HG02973 (cell line): ENCODE results near the gene DMXL2.
"Not testable (repeated sequence)": the region's sequence is repeated elsewhere in the genome, so short reads cannot be mapped to it uniquely, and the experiment has no call there.

ENCODE experiments used
- ATAC-seq: cut with Tn5 transposase; IDR thresholded peaks from one replicate; pipeline ENCODE4 v1.9.1; 2021; ENCODE audit warnings: moderate library complexity; ENCODE audit not compliant: unreplicated experiment

DMXL2 gene

DNA sequence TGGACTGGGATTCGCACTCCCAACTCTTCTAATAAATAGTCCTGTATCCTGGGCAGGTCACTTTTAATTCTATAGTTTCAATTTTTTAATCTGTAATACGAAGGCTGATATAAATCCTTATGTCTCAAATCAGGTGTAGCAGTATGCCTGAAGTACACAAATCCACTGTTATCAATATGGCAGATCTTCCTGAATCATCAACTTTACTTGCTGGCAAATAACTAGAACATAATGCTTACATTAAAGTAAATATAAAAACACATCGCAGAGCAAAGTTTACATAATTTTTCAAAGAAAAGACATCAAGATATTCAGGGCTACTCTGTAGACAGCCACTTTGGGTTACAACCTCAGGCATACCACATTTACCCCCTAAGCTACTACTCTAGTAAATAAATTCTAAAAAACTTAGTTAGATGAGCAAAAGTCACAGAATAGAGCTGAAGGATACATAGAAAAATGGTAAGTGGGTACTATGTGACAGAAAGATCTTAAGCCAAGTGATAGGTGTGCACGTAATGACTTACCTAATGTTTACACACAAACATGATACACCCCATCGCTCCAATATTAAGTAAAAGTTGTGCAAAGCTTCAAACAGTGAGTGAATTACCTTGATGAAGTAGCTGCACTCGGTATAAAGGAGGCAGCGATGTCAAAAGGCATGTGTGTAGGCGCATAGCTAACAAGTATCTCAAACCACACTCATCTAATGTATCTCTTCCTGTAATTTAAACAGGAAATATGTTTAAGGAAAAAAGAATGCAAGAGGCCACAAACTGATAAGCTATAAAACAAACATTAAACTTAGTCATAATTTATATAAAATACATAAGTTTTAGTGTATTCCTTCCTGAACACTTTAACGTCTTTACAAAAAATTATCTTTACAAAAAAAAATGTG lies 127.9 kb downstream of the DMXL2 start:
- ATAC-seq = no peak

DNA sequence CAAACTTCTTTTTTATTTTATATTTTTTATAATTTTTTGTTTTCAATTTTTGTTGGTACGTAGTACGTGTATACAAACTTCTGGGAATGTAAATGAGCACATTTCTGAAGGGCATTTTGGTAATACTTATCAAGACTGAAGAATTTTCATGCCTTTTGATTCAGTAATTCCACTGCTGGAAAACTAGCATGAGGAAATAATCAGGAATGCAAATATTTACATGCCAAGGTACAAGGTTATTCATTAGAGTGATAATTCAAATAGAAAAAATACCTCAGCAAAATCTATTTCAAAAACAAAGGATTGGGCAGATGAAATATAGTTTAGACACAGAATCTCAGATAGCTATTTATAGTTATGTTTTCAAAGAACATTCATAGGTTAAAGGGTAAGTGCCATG lies 128.7 kb downstream of the DMXL2 start:
- ATAC-seq = no peak

DNA sequence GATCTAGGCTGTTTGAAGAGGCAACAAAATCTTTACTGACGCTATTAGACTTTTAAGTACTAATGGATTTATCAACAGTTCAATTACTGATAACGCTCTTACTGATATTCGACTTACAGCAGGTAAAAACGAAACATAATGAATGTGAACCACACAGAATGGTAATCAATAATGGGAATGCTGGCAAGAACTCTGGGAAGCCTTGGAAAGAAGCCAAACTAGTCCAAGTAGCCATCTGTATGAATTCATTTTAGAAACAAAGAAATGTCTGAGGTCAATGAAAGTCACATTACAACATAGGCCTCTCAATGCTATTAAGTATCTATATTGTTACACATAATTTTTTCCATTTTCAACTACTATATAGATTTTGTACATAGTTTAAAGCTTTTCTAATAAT lies 130.0 kb downstream of the DMXL2 start:
- ATAC-seq = no peak

GRCh38 chr15:51491941-51492340 lies 130.6 kb downstream of the DMXL2 start:
- ATAC-seq = no peak

GRCh38 chr15:51484781-51485180 lies 137.8 kb downstream of the DMXL2 start:
- no peak for ATAC-seq

DNA sequence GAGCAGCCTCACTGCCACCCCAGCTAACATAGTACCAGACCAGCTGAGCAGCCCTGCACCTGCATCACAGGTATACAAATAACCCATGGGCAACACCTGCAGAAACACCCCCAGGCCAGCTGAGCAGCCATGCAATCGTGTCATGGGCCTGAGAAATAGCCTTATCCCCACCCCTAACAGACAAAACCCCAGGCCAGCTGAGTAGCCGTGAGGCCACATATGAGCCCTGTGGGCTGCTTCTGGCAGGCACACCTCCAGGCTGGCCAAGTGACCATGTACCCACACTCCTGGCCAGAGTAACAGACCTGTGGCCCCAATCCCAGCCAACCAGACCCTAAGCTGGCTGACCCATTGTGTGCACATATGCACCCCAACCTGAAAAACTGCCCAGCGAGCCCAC lies 138.6 kb downstream of the DMXL2 start:
- no peak for ATAC-seq

DNA sequence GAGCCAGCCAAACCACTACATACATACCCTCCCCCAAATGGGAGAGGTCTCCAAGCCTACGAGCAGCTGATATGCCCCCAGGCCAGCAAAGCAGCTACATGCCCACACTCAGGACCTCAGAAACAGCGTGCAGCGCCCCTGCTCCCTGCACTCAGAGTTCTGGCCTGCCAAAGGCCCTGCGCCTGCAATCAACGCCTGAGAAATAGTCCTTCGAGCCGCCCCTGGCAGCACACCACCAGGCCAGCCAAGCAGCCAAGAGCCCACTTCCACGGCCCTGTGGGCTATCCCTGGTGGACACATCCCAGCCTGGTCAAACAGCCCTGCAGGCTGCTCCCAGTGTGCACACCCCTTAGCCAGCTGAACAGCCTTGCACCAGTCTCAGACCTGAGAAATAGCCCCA lies 139.1 kb downstream of the DMXL2 start:
- ATAC-seq = no peak

DNA sequence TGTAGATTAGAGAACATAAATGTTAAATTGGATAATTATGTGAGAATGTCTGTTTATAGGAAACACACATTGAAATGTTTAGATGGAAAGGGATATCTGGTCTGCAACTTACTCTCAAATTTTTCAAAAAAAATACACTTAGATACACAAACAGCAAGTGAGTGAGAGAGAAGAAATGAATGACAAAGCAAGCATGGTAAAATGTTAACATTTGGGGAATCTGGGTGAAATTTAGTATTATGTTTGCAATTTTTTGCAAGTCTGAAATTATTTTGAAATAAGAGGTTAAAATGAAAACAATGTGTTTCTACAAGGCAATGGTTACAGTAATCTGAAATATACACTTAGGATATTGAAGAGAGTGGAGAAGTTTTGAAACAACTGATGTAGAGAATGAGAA lies 146.8 kb downstream of the DMXL2 start:
- ATAC-seq = no peak

DNA sequence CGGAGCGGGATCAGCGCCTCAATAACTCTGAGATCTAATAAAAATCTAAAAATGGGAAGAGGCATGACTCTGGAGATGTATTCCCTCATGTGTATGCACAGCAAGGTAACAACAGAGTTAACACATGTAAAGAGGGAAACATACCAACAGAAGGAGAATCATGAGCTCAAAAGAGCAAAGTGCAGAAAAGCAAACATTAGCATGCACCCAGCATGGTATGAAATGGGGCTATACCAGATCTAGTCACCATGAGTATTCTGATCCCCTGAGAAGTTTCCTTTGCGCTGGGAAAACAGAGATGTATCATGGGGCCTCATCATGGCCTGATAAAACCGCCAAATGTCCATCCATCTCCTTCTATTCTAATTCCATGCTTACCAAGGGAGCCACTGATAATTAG lies 152.1 kb downstream of the DMXL2 start:
- ATAC-seq = no peak

- ATAC-seq = no peak
These were observed 161.8 kb downstream of the DMXL2 start for GRCh38 chr15:51460796-51461195.

DNA sequence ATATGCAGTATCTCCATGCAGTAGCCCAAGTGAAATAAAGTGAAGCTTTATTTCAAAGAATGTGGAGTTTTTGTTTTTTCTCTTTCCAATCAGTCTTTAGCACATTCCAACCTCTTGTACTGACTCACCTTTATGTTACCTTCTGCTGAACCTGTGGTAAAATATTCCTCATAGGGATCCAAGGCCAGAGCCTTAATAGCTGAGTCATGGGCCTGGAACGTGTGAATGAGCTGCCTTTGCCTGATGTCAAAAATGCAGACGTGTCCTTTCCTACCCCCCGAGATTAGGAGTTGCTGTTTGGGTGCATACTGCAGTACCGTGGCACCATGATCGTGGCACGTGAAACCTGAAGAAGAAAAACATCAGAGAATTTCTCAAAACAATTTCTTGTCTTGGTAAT lies 172.6 kb downstream of the DMXL2 start:
- no peak for ATAC-seq

GRCh38 chr15:51448622-51449399 lies 173.8 kb downstream of the DMXL2 start:
- no peak for ATAC-seq

DNA sequence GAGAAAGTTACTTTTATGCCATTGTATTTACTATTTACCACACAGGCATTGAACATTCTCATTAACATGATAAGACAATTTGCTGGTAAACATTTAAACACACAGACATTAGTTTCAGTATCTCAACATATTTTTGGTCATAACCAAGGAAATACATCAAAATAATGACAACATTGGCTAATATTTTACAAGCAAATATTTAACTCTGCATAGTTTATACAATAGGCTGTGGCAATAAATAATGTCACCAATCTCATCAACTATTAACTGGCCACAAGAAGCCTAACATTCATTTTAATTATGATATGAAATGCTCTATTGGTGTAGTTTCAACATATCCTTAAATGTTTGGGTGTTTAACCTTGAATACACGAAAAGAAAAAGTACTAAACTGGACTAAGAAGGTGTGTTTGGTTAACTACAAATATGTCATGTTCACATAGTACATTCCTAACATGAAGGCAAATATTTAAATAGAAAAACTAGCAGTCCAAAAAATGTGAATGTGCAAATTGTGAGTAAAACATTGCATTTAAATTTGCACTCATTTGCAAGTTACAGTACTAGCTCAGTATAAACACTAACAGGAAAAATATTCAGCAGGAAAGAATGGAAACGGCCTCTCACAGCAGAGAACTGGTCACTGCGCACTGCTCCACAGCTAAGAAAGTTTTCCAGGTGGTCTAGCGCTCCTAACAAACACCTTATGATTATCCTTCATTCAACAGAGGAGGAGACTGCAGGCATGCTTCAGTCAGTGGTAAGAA lies 174.5 kb downstream of the DMXL2 start:
- no peak for ATAC-seq

- not testable (repeated sequence) for ATAC-seq
These were observed 176.4 kb downstream of the DMXL2 start for GRCh38 chr15:51446029-51446744.

GRCh38 chr15:51444807-51445206 lies 177.8 kb downstream of the DMXL2 start:
- no peak for ATAC-seq

DNA sequence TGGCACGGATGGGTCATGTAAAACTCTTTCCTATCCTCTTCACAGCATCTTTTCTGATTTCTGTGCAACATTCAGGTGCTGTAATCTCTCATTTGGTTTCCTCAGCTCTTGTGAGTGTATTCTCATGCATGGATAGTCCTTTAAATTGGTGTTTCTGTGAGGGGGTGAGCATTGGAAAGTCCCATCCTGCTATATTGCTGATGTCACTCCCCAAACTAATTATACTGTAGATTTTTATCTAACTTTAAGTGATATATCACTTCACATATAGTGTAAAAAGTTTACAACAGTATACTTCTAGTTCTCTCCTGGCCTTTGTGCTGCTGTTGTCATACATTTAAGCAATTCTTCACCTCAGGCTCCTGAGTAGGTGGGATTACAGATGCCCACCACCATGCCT lies 178.5 kb downstream of the DMXL2 start:
- no peak for ATAC-seq

DNA sequence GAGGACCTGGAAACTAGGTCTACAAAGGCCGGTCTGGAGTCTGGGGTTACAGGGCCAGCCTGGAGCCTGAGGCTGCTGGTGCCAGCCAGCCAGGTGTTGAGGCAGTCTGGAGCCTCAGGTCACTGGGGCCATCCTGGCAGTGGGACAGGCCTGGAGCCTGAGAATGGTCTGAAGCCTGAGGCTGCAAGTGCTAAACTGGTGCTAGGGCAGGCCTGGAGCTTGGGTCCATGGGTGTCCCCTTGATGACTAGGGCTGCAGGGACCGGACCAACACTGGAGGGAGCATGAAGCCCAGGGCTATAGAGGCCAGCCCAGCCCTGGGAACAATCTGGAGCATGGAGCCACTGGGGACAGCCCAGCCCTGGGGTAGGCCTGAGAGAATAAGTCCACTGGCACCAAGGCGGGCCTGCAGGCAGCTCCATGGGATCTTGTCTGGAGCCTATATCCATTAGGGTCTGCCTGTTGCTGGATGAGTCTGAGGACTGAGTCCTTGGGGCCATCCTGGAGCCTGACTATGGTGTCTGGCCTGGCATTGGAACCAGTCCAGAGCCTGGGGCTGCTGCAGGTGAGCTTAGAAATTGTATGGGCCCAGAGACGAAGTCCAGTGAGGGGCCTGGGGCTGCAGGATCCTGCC lies 179.2 kb downstream of the DMXL2 start:
- no peak for ATAC-seq

- no peak for ATAC-seq
These were observed 184.0 kb downstream of the DMXL2 start for GRCh38 chr15:51438526-51438925.

- no peak for ATAC-seq
These were observed 197.0 kb downstream of the DMXL2 start for GRCh38 chr15:51425517-51426040.

- no peak for ATAC-seq
These were observed 197.8 kb downstream of the DMXL2 start for GRCh38 chr15:51424780-51425179.
